Stimulated activated CD8-positive, alpha-beta memory T cell treated with anti-CD3 and anti-CD28 coated beads, Interleukin-7, amount 100 ng/mL, for 4 hours (primary cell): ENCODE results near the gene BCOR.
A peak's percentile ranks its signal among the peaks of the same experiment; 100 is the strongest.

Source experiments
- DNase-seq, 2 donors: peaks; one replicate each; pipeline ENCODE4 v3.0.0-alpha.2; 2020; ENCODE audit warnings: low read depth in 2 of 2

The BCOR gene

GRCh38 chrX:40019541-40019940 is 78.2 kb downstream of the BCOR start:
- DNase-seq: no peak

- DNase-seq: no peak
Measured at GRCh38 chrX:40018041-40018440, 79.7 kb downstream of the BCOR start.

- no peak for DNase-seq
Measured at GRCh38 chrX:40016749-40017148, 81.0 kb downstream of the BCOR start.

- DNase-seq: no peak
Measured at GRCh38 chrX:40015693-40016092, 82.1 kb downstream of the BCOR start.

GRCh38 chrX:40013266-40014195 is 84.2 kb downstream of the BCOR start:
- DNase-seq: peak in 1 of 2 donors; percentile 38

GRCh38 chrX:40012868-40013265 is 84.9 kb downstream of the BCOR start:
- peak in 1 of 2 donors; percentile 17 for DNase-seq

- DNase-seq: peak in 1 of 2 donors; percentile 29
Measured at GRCh38 chrX:40012039-40012867, 85.5 kb downstream of the BCOR start.

- no peak for DNase-seq
Measured at GRCh38 chrX:40011322-40012038, 86.3 kb downstream of the BCOR start.

GRCh38 chrX:40010550-40011321 is 87.0 kb downstream of the BCOR start:
- no peak for DNase-seq

GRCh38 chrX:40009890-40010289 is 87.9 kb downstream of the BCOR start:
- no peak for DNase-seq

GRCh38 chrX:40009462-40009851 is 88.3 kb downstream of the BCOR start:
- no peak for DNase-seq

- DNase-seq: peak in 1 of 2 donors; percentile 34
Measured at GRCh38 chrX:40008791-40009461, 88.8 kb downstream of the BCOR start.

- DNase-seq: no peak
Measured at GRCh38 chrX:40007756-40008705, 89.7 kb downstream of the BCOR start.

- no peak for DNase-seq
Measured at GRCh38 chrX:40007131-40007755, 90.5 kb downstream of the BCOR start.

GRCh38 chrX:40006106-40007017 is 91.4 kb downstream of the BCOR start:
- DNase-seq: peak in 1 of 2 donors; percentile 45

- no peak for DNase-seq
Measured at GRCh38 chrX:40005292-40006011, 92.3 kb downstream of the BCOR start.

- peak in 1 of 2 donors; percentile 11 for DNase-seq
Measured at GRCh38 chrX:40004921-40005291, 92.9 kb downstream of the BCOR start.

- no peak for DNase-seq
Measured at GRCh38 chrX:40004246-40004535, 93.6 kb downstream of the BCOR start.
